ENCODE measurements around the gene MAGEB17. TPM values are rescaled to one million over a fixed set of nuclear protein-coding genes. Genes with fewer than 3 reads are reported as not detected.
"Not testable (repeated sequence)": the region's sequence is repeated elsewhere in the genome, so short reads cannot be mapped to it uniquely, and the experiment has no call there.

The MAGEB17 gene
- total RNA-seq, 6 donors from 2014 or later = not detected

GRCh38 chrX:16177260-16177659 is 10.0 kb downstream of the MAGEB17 start:
- H3K4me1 ChIP-seq = no peaks in the 10 kb centered on the region
- no peak overlapping the region for H3K4me3 ChIP-seq
- TF ChIP-seq POLR2AphosphoS5 (IDR thresholded peaks at IDR 0.05) = no peak
- TF ChIP-seq CTCF (IDR thresholded peaks at IDR 0.05) = no peak
- TF ChIP-seq POLR2A (IDR thresholded peaks at IDR 0.05) = no peak
- TF ChIP-seq EP300 (IDR thresholded peaks at IDR 0.05) = no peak
- H3K9me3 ChIP-seq = no peaks in the 10 kb centered on the region
- no peak for DNase-seq
- H3K27ac ChIP-seq = no peak overlapping the region
- WGBS, 2 donors = 67% methylated on average over 2 of the region's 2 CpGs; no CpG with 5 or more reads in 1 of the 2 donors
- H3K27me3 ChIP-seq = no peaks in the 10 kb centered on the region
- ATAC-seq (ENCODE audit: low FRiP score in 2 of 2) = no peak
- no peaks in the 10 kb centered on the region for H3K36me3 ChIP-seq

- WGBS, 2 donors = 84 to 87% methylated on average over 10 of the region's 10 CpGs
- H3K27me3 ChIP-seq; H3K4me1 ChIP-seq; DNase-seq; H3K27ac ChIP-seq; H3K9me3 ChIP-seq; H3K4me3 ChIP-seq; ATAC-seq (ENCODE audit: low FRiP score in 2 of 2); H3K36me3 ChIP-seq: not testable (repeated sequence)
Observed at GRCh38 chrX:16183843-16184242, 16.6 kb downstream of the MAGEB17 start.

GRCh38 chrX:16185725-16186136 is 18.4 kb downstream of the MAGEB17 start:
- DNase-seq = no peak
- Histone ChIP-seq H3K4me3 (no peak overlapping the region), H3K27ac (no peak overlapping the region), H3K4me1 (no peaks in the 10 kb centered on the region), H3K9me3 (no peaks in the 10 kb centered on the region), H3K27me3 (no peaks in the 10 kb centered on the region), H3K36me3 (no peaks in the 10 kb centered on the region)
- WGBS, 2 donors = 54% methylated on average over 2 of the region's 2 CpGs; no CpG with 5 or more reads in 1 of the 2 donors
- TF ChIP-seq CTCF (IDR thresholded peaks at IDR 0.05) (no peak), POLR2AphosphoS5 (IDR thresholded peaks at IDR 0.05) (no peak), POLR2A (IDR thresholded peaks at IDR 0.05) (no peak), EP300 (IDR thresholded peaks at IDR 0.05) (no peak)
- no peak for ATAC-seq (ENCODE audit: low FRiP score in 2 of 2)

- ATAC-seq (ENCODE audit: low FRiP score in 2 of 2) (no peak), DNase-seq (no peak)
- Histone ChIP-seq H3K9me3 (no peaks in the 10 kb centered on the region), H3K4me1 (no peaks in the 10 kb centered on the region), H3K4me3 (no peak overlapping the region), H3K27ac (no peak overlapping the region), H3K27me3 (no peaks in the 10 kb centered on the region), H3K36me3 (no peaks in the 10 kb centered on the region)
- TF ChIP-seq POLR2A (IDR thresholded peaks at IDR 0.05) (no peak), POLR2AphosphoS5 (IDR thresholded peaks at IDR 0.05) (no peak), CTCF (IDR thresholded peaks at IDR 0.05) (no peak), EP300 (IDR thresholded peaks at IDR 0.05) (no peak)
- 45 to 73% methylated on average over 2 to 3 of the region's 3 CpGs for WGBS, 2 donors
Observed at GRCh38 chrX:16186380-16187007, 19.2 kb downstream of the MAGEB17 start.

- Histone ChIP-seq H3K4me1 (no peaks in the 10 kb centered on the region), H3K36me3 (no peaks in the 10 kb centered on the region), H3K4me3 (no peak overlapping the region), H3K27ac (no peak overlapping the region), H3K9me3 (no peaks in the 10 kb centered on the region), H3K27me3 (no peaks in the 10 kb centered on the region)
- WGBS, 2 donors = 56 to 68% methylated on average over 4 of the region's 4 CpGs
- TF ChIP-seq EP300 (IDR thresholded peaks at IDR 0.05) (no peak), CTCF (IDR thresholded peaks at IDR 0.05) (no peak), POLR2AphosphoS5 (IDR thresholded peaks at IDR 0.05) (no peak), POLR2A (IDR thresholded peaks at IDR 0.05) (no peak)
- DNase-seq (no peak), ATAC-seq (ENCODE audit: low FRiP score in 2 of 2) (no peak)
Observed at GRCh38 chrX:16187024-16187760, 19.9 kb downstream of the MAGEB17 start.
